G401.6 (cell line): ENCODE results near the gene RPL38.

ENCODE experiments used
- FAIRE-seq: peaks from 2 replicates; lab custom pipeline; 2012; peaks lifted over from hg19 to GRCh38; lab: Jason Lieb, UNC

RPL38 gene

DNA sequence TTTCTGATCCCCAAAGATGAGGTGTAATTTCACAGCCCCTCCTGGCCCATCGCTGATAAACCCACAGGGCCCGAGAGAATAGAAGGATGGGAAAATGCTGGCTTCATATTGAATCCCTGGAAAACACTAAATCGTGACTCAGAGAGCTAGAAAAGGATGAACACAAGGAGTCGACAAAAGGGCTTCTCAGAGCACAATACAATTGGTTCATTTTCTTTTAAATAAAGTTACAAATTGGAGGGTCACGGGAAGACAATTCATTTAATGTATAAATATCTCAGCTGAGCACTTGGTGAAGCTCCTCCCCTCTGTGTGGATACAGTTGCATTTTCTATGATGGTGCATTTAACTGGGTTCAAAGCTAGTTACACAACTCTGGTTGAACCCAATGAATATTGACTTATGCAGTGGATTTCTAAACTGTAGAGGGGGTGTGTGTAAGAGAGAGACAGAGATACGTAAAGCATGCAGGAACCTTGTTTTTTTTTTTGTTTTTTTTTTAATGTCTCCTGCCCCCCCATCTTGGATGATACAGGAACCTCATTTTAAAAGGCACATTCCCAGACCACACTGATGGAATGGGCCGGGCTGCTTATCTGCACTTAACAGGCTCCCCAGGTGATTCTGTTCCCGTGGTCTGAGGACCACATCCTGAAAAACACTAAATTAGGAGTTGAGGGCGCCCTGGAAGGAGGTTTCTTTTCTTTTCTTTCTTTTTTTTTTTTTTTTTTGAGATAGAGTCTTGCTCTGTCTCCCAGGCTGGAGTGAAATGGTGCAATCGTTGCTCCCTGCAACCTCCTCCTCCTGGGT lies 24.0 kb downstream of the RPL38 start:
- no peak for FAIRE-seq

DNA sequence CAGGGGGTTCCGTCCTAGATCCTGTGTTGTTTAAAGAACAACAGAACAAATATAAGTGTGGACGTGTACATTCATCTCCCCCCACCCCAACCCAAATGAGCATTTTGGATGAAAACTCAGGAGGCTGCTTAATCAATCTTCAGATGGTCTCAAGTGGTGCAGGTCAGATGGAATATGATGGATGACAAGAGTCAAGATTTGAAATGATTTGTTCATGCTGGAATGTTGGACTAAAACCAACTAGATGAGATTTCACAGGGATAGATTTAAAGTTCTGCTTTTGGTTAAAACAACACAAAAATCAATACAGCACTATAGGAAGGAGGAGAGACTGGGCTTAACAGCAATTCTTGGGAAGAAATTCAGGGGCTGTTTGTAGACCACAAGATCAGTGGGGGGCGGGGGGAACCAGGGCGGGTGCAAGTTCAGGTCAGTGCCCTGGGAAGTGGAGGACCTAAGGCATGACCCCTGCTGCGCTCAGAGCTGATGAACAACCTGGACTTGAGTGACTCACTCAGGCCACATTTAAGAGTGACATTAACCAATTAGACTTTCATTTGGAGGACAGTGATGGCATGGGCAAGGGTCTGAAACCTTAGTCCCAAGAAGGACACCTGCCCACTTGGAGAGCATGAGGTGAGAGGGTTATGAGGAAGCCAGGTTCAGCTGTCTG lies 25.0 kb downstream of the RPL38 start:
- FAIRE-seq, result no peak

DNA sequence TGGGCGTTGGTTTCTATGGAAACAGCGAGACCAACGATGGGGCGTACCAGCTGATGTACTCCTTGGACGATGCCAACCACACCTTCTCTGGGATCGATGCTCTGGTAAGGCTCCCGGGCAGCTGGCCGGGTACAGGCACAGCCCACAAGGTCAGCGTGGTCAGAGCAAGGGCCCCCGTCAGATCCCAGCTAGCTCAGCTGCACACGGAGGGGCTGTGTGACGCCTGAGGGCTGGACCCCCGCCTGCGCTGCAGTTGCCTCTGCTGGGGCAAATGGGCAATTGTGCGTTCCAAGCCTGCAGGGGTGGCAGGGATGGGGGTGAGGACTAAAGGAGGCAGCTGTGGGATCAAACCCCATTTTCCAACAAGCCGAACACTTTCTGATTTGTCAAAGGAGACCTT lies 27.4 kb downstream of the RPL38 start:
- FAIRE-seq, result no peak

DNA sequence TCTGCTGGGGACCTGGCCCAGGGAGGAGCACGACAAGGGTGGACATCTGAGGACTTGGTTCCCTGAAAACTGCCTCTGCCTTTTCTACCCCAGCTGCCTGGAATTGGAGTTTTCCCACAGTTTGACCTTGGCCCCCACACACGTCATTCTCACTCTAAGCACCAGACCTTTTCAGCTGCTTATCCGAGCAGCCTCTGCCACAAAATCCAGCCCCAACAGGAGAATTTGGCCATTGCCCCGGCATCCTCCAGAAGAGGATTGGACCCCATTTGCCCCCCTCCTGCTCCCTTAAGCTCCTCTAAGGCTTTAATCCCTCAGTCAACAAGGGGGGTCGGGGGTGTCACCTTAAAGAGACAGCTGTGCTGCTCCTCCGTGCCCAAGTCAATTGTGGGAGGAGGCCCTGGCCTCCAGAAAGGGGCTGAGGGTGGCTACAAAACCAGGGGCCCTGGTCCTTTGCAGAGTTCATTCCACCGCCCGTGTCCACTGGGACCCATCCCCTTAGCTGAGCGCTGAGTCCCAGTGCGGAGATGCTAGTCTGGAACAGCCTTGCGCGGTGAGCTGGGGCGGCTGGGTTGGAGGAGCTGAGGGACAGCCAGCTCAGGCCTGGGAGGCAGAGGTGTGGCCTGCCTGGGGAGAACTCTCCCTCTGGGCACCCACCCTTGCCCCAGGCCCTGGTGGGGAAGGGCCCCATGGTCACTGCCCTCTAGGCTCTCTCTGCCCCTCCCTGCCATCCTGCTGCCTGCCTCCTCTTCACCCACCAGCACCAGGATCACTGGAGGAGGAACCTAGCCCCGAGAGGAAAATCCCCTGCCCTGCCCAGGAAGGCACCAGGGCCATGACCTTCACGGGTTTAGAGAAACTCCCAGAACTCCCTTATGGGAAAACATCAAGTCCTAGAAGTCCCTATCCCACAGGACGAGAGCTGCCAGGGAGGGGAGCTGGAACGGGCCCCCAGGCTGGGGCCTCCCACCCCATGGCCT lies 28.7 kb downstream of the RPL38 start:
- no peak for FAIRE-seq

DNA sequence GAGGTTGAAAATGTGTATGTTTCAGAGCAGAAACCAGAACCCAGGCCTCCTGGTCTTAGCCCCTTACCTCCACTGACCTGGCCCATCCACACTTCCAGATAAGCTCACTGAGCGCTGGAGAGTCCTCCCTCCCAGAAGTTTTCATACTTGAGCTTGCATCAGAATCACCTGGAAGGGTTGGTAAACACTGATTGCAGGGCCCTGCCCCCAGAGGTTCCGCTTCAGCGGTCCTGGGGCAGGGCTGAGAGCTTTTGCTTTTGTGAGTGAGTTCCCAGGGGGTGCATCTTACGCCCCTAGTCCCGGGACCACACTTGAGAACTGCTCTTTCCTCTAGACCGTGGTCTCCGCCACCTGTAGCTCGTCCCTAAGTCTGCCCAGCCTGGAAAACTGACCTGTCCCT lies 30.5 kb downstream of the RPL38 start:
- FAIRE-seq, result no peak

DNA sequence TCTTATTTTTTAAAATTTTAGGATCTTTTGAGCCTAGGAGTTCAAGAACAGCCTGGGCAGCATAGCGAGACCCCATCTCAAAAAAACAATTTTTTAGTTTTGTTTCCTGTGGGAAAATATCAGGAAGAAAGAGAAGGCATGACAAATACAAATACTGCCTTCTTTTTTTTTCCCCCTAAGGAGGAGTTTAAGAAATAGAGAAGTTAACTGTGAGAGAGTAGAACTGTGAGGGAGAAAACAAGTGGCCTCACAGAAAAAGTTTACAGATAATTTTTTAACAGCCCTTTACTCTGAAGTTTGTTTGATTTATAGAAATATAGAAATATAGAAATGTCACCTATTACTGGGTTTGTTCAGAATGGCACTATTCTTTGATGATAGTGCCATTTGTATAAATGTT lies 31.0 kb downstream of the RPL38 start:
- FAIRE-seq, result no peak

DNA sequence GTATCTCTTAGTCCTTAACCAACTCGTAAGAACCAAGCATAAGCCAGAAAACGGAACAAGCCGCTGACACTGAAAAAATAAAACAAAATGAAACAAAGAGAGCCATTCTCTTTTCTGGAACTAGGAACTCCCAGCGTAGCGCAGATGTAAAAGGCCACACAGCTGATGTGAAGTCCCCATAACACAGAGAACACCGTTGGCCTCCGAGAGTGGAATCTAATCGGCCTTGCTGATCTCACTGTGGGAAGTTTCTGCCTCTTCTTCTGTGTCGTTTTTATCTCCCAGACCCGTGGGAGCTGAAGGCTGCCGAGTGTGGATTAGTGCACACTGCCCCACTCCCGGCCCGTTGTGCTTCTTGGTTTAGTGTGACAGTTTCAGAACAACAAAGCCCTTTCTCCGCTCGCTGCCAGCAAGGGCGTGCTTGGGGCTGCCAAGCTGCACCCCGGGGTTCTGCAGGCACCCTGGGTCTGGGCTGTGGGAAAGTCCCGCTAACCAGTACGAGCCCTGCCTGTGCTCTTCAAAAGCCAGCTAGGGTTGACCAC lies 31.6 kb downstream of the RPL38 start:
- no peak for FAIRE-seq

DNA sequence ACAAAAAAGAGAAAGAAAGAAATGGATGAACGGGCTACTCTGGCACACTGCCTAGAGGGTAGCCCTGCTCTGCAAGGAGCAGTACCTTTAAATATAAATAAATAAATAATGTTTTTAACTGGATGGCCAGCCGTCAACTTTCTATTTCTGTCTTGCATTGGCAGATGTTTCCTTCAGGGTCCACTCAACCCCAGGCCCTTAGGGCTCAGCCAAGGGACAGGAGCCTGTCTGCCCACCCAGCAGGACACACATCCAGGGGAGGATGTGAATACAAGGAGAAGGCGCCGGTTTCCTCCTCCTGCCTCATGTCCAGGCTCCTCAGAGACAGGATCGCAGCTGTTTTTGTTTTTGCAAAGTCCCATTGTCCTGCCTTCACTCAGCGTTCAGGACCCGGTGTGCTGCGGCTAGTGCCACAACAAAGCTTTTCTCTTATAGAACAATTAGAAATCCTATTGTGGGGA lies 32.5 kb downstream of the RPL38 start:
- no peak for FAIRE-seq

DNA sequence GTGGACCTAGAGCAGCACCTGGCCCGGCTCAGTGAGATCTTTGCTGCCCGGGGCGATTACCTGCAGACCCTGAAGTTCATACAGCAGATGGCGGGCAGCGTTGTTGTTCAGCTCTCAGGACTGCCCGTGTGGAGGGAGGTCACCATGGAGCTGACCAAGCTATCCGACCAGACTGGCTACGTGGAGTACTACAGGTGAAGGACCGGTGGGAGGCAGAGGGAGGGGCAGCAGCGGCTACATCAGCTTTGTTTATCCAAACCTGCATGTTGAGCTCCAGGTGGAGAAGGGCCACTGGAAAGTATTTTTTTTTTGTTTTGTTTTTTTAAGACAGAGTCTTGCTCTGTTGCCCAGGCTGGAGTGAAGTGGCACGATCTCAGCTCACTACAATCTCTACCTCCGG lies 33.8 kb downstream of the RPL38 start:
- no peak for FAIRE-seq

DNA sequence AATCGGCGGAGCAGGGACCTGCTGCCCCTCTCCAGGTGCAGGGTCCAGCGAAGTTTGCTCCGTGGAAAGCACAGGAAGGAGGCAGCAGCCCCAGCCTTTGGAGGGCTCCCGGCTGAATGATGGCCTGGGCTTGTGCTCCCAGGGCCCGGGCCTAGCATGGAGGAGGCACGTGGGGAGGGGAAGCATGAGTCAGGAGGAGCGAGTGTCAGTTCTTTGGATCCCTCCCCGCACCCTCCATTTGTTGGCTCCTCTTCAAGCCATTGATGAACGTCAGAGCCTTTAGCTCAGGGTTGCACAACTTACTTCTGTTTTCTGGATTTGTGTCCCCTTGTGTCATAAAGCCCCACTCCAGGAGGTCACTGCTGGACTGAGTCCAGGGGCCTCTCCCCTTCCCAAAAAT lies 35.7 kb downstream of the RPL38 start:
- FAIRE-seq, result no peak

DNA sequence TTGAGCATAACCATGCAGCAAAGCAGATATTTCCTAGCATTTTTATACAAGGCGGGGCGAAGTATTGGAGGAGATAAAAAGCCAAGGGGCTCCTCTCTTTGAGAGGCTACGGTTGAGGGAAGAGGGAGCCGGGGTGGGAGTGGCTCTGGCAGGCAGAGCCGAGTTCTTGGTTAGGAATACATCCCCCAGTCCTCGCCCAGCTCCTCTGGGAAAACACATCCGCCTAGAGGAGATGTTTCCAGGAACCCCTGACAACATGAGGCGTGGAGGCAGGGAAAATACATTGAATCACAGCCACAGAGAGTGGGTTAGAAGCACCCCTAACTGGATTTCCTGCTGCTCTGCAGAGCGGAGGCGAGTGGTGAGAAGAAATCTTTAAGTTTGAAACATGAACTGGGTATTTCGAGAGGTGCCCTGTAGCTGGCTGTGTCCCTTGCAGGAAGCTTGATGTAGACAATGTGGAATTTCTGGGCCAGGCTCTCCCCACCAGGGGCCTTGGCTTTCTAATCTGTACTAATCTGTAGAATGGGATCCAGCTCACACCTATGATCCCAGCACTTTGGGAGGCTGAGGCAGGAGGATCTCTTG lies 37.2 kb downstream of the RPL38 start:
- FAIRE-seq, result no peak

DNA sequence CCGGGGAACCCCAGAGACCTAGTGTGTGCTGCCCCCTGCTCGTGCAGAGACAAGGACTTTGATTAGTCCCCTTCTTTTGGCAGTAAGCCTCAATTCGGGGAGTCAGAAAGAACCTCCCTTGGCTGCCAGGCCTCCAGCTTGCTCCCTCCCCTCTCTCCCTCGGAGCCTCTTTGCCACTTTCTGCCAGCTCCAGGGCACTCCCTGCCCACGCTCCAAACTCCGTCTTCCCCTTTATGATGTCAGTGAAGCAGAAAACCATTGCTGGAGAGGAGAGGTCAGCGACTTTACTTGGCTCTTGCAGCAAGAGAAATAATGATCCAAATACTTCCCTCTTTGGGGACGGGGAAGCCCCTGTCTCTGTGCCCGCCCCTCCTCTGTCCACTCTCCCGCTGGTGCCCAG lies 38.0 kb downstream of the RPL38 start:
- FAIRE-seq, result no peak

DNA sequence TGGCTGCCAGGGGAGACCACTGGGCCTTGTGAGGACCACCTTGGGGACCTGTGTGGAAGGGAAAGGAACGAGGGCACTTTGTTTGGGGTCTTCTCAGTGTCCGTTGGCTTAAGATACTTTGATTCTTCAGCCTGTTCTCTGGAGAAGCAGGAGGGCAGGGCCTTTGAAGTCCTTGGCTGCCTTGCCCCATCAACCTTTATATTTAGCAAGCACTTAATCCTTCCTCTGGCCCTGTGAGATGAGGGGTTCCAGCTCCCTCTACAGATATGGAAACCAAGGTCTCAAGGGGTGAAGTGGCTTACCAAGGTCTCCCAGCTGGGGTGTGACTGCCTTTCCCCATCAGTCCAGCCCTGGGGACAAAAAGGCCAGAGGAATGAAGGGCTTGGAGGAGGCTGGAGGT lies 38.4 kb downstream of the RPL38 start:
- no peak for FAIRE-seq

DNA sequence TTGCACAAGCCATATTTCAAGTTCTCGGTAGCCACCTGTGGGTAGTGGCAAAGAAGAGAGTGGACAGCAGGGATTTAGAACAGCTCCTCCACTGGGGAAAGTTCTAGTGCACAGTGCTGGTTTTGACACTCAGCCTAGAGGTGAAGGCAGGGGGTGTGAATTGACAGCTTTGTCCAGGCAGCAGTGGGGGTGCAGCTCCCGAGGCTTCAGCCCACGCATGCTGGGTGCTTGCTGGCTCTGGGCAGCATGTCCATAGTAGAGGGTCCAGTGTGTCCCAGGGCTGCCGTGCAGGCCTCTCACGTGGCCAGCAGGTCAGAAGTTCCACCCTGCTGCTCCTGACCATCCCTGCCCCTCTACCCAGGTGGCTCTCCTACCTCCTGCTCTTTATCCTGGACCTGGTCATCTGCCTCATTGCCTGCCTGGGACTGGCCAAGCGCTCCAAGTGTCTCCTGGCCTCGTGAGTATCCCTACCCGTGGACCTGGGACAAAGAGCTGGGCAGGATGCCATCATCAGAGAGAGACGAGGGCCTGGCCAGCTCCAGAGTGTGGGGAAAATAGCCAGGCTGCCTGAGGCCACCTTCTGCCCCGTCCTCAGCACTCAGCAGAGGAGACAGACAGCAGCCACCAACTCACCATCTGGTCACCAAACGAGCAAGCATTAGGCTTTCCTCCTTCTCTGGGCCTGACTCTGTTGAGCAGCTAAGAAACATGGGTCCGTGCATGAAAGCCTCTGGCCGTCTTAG lies 39.7 kb downstream of the RPL38 start:
- no peak for FAIRE-seq

DNA sequence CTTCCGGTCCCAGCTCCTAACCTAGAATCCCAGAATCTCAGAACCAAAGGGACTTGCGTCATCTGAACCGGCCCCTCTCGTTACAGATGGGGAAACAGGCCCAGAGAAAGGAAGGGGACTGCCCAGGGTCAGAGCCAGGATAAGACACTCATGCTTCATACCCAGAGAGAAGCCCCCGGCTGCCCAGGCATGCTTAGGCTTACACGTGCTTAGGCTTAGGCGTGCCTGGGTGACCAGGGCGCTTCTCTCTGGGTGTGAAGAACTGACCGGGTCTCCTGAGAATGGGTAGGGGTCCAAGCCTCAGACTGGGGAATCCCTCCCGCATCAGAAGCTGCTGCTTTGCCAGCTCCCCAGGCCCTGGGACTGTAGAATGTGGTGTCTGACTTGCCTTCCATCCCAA lies 40.6 kb downstream of the RPL38 start:
- FAIRE-seq, result no peak

DNA sequence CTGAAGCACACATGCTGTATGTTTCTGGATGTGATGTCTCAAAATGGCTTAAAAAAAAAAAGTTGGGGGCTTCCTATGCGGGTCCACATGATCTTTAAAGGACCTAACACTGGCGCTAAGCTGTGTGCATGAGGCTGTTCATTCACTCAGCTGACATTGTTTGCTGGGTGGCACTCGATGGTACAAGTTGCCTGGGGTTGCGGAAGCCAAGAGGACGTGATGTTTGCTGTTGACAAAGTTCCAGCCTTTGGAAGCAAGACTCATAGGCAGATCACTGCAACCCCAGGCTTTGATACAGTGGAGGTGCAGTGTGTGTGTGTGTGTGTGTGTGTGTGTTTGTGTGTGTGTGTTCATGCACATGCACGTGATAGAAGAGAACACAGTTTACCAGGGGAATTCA lies 41.1 kb downstream of the RPL38 start:
- FAIRE-seq, result no peak

DNA sequence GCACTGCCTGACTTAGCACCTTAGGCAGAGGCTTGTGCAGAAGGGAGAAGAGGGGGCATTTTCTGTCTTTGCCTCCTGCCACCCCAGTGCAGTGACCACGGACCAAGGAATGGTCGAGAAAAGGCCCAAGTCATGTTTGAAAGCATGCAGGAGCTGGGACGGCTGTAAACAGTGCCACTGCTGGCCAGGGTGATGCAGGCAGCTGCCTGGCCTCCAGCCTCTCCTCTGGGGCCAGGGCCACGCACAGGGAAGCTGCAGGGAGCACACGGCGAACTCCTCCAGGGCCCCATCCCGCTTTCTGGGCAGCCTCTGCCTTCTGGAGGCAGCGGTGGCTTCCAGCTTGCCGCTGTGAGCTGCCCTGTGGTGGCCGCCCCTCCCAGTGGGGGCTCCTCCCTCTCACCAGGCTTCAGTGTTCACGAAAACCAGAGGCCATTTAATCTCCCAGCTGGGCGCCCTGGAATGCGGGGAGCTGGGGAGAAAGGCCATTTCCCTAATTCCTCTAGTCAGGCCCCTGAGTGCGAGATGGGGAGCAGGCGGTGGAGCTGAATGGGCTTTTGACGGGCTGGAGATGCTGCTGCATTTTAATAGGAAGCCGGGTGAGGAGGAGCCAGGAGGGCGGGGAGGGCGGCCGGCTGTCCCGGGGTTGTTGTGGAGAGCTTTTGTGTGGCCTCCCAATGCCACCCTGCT lies 41.8 kb downstream of the RPL38 start:
- no peak for FAIRE-seq

DNA sequence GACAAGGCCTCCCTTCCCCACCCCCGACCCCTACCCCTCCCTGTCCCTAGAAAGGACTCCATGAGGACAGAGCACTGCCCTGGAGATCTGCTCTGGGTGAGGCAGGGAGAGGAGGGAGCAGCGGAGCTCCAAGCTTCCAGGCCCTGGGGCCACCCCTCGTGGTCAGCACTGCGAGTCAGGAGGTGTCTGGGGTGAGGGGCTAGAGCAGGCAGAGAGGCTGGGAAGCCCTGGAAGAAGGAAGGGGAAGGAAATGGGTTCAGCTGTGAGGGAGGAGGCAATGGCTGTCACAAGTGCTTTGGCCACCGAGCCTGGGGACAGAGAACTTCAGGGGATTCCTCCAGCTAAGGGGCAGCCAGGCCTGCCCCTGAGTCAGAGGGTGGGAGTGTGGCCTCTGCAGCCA lies 42.4 kb downstream of the RPL38 start:
- FAIRE-seq, result no peak

DNA sequence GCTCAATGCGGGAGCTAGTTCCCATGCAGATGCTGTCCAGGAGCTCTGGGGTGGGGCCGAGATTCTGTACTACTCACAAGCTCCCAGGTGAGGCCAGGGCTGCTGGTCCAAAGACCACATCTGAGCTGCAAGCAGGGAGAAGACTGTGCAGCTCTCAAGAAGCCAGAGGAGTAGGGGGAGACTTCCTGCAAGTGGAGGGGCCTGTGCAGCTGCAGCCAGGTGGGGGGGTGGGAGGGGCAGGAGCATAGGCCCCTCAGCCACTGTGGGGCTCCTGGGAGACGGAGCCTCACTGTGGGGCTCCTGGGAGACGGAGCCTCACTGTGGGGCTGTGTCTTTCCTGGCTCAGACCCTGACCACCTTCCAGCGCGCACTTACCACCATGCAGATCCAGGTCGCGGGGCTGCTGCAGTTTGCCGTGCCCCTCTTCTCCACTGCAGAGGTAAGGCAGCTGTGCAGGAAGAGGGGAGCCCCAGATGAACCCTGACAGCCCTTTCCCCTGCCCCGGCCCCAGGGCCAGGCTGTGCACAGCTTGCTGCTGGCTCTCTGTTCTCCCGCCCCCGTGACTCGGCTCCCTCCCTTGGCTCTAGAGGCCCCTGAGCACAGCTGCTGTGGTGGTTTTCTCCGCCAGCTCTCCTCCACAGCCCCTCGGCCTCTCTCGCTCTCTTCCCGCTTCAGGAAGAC lies 46.3 kb downstream of the RPL38 start:
- no peak for FAIRE-seq

DNA sequence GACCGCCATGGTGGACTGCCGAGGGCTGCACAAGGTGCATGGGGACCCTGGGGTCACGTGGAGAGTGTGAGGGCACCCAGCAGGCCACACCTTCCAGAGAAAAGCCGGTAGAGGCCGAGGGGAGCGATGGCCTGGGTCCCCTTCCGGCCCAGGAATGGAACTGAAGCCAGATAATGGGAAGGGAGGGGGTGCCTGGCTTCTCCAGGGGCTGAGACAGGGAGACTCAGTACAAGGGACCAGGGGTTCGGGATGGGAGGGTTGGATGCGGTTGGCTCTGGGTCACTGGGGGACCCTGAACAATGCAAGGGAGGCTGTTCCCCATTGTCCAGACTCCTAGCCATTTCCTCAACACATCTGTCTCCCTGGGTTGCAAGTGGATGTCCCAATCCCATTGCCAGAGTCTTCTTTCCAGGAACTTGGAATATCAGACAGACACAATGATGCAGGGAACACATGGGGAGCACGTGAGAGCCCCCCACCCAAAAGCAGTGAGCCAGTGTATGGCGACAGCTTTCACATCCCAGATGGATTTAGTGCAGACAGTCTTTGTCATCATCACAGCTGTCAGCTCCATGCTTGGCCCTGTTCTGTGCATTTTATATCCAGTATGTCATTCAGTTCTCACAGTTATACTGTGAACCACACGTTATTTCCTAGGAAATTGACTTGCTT lies 47.0 kb downstream of the RPL38 start:
- FAIRE-seq, result no peak
